Kidney (tissue), 14 donors: ENCODE data around the gene ZNF423. TPM values are rescaled to one million over a fixed set of nuclear protein-coding genes. Genes with fewer than 3 reads are reported as not detected.

Experiments used
- DNase-seq, 5 donors: peaks; one replicate each; pipeline ENCODE4 v3.0.0-alpha.2; 2013 to 2020
- FAIRE-seq: peaks from 2 replicates; lab custom pipeline; 2012; peaks lifted over from hg19 to GRCh38; lab: Jason Lieb, UNC
- H3K27ac ChIP-seq, 2 donors: one replicate each; pipeline ENCODE4 v1.7.0; 2013; ENCODE audit warnings: low read depth in 2 of 2, low read length in 2 of 2, inconsistent platforms in 1 of 2
- H3K27me3 ChIP-seq: one replicate; pipeline ENCODE4 v1.7.1; 2013; ENCODE audit warnings: low read length, inconsistent platforms; ENCODE audit not compliant: control insufficient read depth, insufficient read depth
- H3K36me3 ChIP-seq, 3 donors: one replicate each; pipeline versions ENCODE4 v1.7.0 to v1.7.1; 2013; ENCODE audit warnings: low read length in 3 of 3, control low read depth in 1 of 3, inconsistent platforms in 1 of 3; ENCODE audit not compliant: insufficient read depth in 3 of 3, control insufficient read depth in 2 of 3
- H3K4me1 ChIP-seq, 3 donors: one replicate each; pipeline versions ENCODE4 v1.7.0 to v1.7.1; 2013; ENCODE audit warnings: low read length in 3 of 3, inconsistent platforms in 1 of 3, low read depth in 1 of 3; ENCODE audit not compliant: control insufficient read depth in 2 of 3, insufficient read depth in 2 of 3
- H3K4me3 ChIP-seq, 3 donors: one replicate each; pipeline versions ENCODE4 v1.7.0 to v1.8.1; 2013; ENCODE audit warnings: low read length in 3 of 3, control low read depth in 1 of 3, inconsistent platforms in 1 of 3
- H3K9ac ChIP-seq, 3 donors: one replicate each; pipeline versions ENCODE4 v1.7.0 to v1.7.1; 2013; ENCODE audit warnings: low read length in 3 of 3, control low read depth in 1 of 3, inconsistent platforms in 1 of 3
- H3K9me3 ChIP-seq, 3 donors: one replicate each; pipeline versions ENCODE4 v1.7.0 to v1.7.1; 2013; ENCODE audit warnings: low read length in 3 of 3, control low read depth in 1 of 3, inconsistent platforms in 1 of 3; ENCODE audit not compliant: control insufficient read depth in 2 of 3, insufficient read depth in 1 of 3
- intact Hi-C: fragments of 100-400 bp; cut with DNase I; formaldehyde crosslinking; loops from one replicate; pipeline ENCODE4 v1.11.1; 2022
- polyA plus RNA-seq: library from polyadenylated mRNA; stranded (reverse); fragments of 350-450 nt; fragmentation: Illumina TruSeq; extraction: RNeasy Lipid Tissue Mini Kit (QIAGEN cat#74804); gene quantifications from one replicate; pipeline ENCODE4 v1.2.3, GENCODE V29; 2014; ENCODE audit warnings: low read depth, low replicate concordance; ENCODE audit not compliant: insufficient read depth
- total RNA-seq: library from RNA; stranded (reverse); fragmentation: NEBNext Ultra II Directional; extraction: Animal tissue kit (Norgen Biotek cat#: 25700); gene quantifications from one replicate; pipeline ENCODE4 v1.2.1, GENCODE V29; 2021
- TF ChIP-seq, protein P1 (sequence below): IDR thresholded peaks from 3 replicates; pipeline ENCODE4 v1.5.1; 2012; ENCODE audit warnings: mild to moderate bottlenecking, moderate library complexity, borderline replicate concordance; ENCODE audit not compliant: insufficient read depth; ENCODE audit errors: extremely low read depth
- donor health status: control.
- donor health status: control.
- donor health status: control.
- donor health status: control.
- donor health status: control.
- donor health status: DM: yes; HTN: yes; CAD: no.
- donor health status: Normal renal cell carcinoma (clear cell type).

ZNF423 gene
- total and polyA plus RNA-seq, 2 donors from 2014 or later, result 2.0 to 8.4 TPM

DNA sequence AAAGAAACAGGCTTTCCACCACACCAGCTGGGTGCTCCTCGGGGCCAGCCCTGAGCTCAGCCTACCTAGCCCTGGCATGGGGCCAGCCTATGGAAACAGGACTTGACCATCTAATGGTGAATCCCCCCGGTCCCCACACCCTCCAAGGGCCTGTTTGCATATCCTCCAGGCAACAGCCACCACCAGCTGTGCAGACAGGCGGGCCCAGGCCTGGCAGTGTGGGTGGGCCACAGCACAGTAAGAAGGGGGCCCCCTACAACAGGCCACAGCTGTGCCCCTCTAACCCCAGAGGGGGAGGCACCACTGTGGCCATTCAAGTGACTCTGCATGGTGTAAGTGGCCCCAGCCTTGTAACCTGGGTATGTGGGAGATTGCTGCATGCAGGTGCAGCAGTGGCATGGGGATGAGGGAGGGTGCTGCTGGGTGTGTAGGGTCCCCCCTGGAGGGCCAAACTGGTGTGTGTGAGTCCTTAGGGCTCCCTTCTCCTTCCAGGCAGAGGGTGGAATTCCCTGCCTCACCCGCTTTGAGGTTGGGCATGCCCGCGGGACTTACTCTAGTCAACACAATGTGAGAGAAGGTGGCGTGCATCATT is 334.1 kb downstream of the ZNF423 start:
- intact Hi-C loops, result no loop called here
- no peak overlapping the region for H3K9ac ChIP-seq
- no peak for FAIRE-seq
- TF ChIP-seq, protein P1, sequence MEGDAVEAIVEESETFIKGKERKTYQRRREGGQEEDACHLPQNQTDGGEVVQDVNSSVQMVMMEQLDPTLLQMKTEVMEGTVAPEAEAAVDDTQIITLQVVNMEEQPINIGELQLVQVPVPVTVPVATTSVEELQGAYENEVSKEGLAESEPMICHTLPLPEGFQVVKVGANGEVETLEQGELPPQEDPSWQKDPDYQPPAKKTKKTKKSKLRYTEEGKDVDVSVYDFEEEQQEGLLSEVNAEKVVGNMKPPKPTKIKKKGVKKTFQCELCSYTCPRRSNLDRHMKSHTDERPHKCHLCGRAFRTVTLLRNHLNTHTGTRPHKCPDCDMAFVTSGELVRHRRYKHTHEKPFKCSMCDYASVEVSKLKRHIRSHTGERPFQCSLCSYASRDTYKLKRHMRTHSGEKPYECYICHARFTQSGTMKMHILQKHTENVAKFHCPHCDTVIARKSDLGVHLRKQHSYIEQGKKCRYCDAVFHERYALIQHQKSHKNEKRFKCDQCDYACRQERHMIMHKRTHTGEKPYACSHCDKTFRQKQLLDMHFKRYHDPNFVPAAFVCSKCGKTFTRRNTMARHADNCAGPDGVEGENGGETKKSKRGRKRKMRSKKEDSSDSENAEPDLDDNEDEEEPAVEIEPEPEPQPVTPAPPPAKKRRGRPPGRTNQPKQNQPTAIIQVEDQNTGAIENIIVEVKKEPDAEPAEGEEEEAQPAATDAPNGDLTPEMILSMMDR, result no peak
- H3K27me3 ChIP-seq, result no peaks in the 10 kb centered on the region
- no peaks in the 10 kb centered on the region for H3K4me1 ChIP-seq
- peak in 1 of 5 donors; percentile 64 for DNase-seq
- H3K4me3 ChIP-seq, result no peak overlapping the region
- no peak overlapping the region for H3K27ac ChIP-seq
- peaks cover 0 to 3% (median 0%) of the 10 kb centered on the region in 3 donors for H3K36me3 ChIP-seq
- H3K9me3 ChIP-seq, result no peaks in the 10 kb centered on the region

- Histone ChIP-seq H3K27me3 (no peaks in the 10 kb centered on the region), H3K4me3 (no peak overlapping the region), H3K27ac (no peak overlapping the region), H3K9ac (no peak overlapping the region), H3K4me1 (no peaks in the 10 kb centered on the region), H3K9me3 (no peaks in the 10 kb centered on the region), H3K36me3 (peaks cover 0 to 3% (median 0%) of the 10 kb centered on the region in 3 donors)
- intact Hi-C loops, result no loop called here
- DNase-seq (peak in 1 of 5 donors; percentile 32), FAIRE-seq (no peak)
- TF ChIP-seq, protein P1, result no peak
Observed at GRCh38 chr16:49520492-49521038, 335.3 kb downstream of the ZNF423 start.

GRCh38 chr16:49519741-49520140 is 336.2 kb downstream of the ZNF423 start:
- Histone ChIP-seq H3K4me1 (no peaks in the 10 kb centered on the region), H3K4me3 (no peak overlapping the region), H3K27ac (no peak overlapping the region), H3K36me3 (peaks cover 0 to 3% (median 0%) of the 10 kb centered on the region in 3 donors), H3K9ac (no peak overlapping the region), H3K27me3 (no peaks in the 10 kb centered on the region), H3K9me3 (no peaks in the 10 kb centered on the region)
- intact Hi-C loops, result no loop called here
- FAIRE-seq (no peak), DNase-seq (peak in 1 of 5 donors; percentile 40)
- TF ChIP-seq, protein P1, result no peak
